Hindlimb muscle (tissue), 1 donor: ENCODE results near the gene INAVA. TPM values are rescaled to one million over a fixed set of nuclear protein-coding genes. Genes with fewer than 3 reads are reported as not detected.
"Not testable (repeated sequence)": the region's sequence is repeated elsewhere in the genome, so short reads cannot be mapped to it uniquely, and the experiment has no call there.

Experiments
- DNase-seq: peaks from one replicate; pipeline ENCODE4 v3.0.0-alpha.2; 2013
- polyA plus RNA-seq: library from polyadenylated mRNA; unstranded; fragments of 120-200 nt; gene quantifications from one replicate; pipeline ENCODE4 v1.2.1, GENCODE V29; 2013; ENCODE audit not compliant: insufficient read length

INAVA gene
- polyA plus RNA-seq, 1 donor: 4.6 TPM

GRCh38 chr1:200899954-200900867, 5.5 kb downstream of the INAVA start:
- no peak for DNase-seq

GRCh38 chr1:200900877-200901276, 6.2 kb downstream of the INAVA start:
- no peak for DNase-seq

- no peak for DNase-seq
Measured at GRCh38 chr1:200901350-200901749, 6.7 kb downstream of the INAVA start.

GRCh38 chr1:200901796-200902444, 7.2 kb downstream of the INAVA start:
- DNase-seq: no peak

GRCh38 chr1:200903793-200904192, 9.1 kb downstream of the INAVA start:
- DNase-seq: no peak

- DNase-seq: no peak
Measured at GRCh38 chr1:200904772-200905171, 10.1 kb downstream of the INAVA start.

GRCh38 chr1:200905411-200906052, 10.8 kb downstream of the INAVA start:
- DNase-seq: no peak

GRCh38 chr1:200906491-200906890, 11.8 kb downstream of the INAVA start:
- no peak for DNase-seq

- no peak for DNase-seq
Measured at GRCh38 chr1:200907611-200908097, 13.0 kb downstream of the INAVA start.

- no peak for DNase-seq
Measured at GRCh38 chr1:200908191-200908868, 13.6 kb downstream of the INAVA start.

GRCh38 chr1:200909071-200909470, 14.4 kb downstream of the INAVA start:
- no peak for DNase-seq

- no peak for DNase-seq
Measured at GRCh38 chr1:200909757-200910239, 15.1 kb downstream of the INAVA start.

- DNase-seq: no peak
Measured at GRCh38 chr1:200911361-200911760, 16.7 kb downstream of the INAVA start.

GRCh38 chr1:200911936-200912335, 17.2 kb downstream of the INAVA start:
- DNase-seq: not testable (repeated sequence)

- DNase-seq: no peak
Measured at GRCh38 chr1:200912737-200913407, 18.2 kb downstream of the INAVA start.

- DNase-seq: no peak
Measured at GRCh38 chr1:200916152-200916551, 21.5 kb downstream of the INAVA start.

- DNase-seq: no peak
Measured at GRCh38 chr1:200916681-200917080, 22.0 kb downstream of the INAVA start.

GRCh38 chr1:200917291-200917817, 22.7 kb downstream of the INAVA start:
- DNase-seq: no peak

GRCh38 chr1:200918006-200918405, 23.3 kb downstream of the INAVA start:
- DNase-seq: no peak

- DNase-seq: no peak
Measured at GRCh38 chr1:200919386-200919785, 24.7 kb downstream of the INAVA start.

- DNase-seq: no peak
Measured at GRCh38 chr1:200921571-200922110, 26.9 kb downstream of the INAVA start.
